Pancreas (tissue), 10 donors: ENCODE measurements around the gene ITPR1. TPM values are rescaled to one million over a fixed set of nuclear protein-coding genes. Genes with fewer than 3 reads are reported as not detected.

ENCODE experiments used
- ATAC-seq, 4 donors: fragments of 200-7000 bp; cut with Tn5 transposase; one replicate each; pipeline versions ENCODE4 v1.8.0 to v1.9.1; 2020; ENCODE audit warnings: mild to moderate bottlenecking in 4 of 4, moderate library complexity in 4 of 4
- DNase-seq, 6 donors: peaks; one replicate each; pipeline ENCODE4 v3.0.0-alpha.2; 2020
- FAIRE-seq: peaks from 2 replicates; lab custom pipeline; 2012; peaks lifted over from hg19 to GRCh38; lab: Jason Lieb, UNC
- H3K27ac ChIP-seq, 4 donors: fragments of 200-600 bp; sonication (generic); 1 replicate in 3 of 4; 2 replicates in 1 of 4; pipeline versions ENCODE4 v1.5.0 to v1.8.0; 2020
- H3K27me3 ChIP-seq, 4 donors: fragments of 200-600 bp; one replicate each; pipeline ENCODE4 v1.8.0; 2021
- H3K36me3 ChIP-seq, 3 donors: fragments of 200-600 bp; sonication (generic) in 1 of 3; one replicate each; pipeline versions ENCODE4 v1.5.0 to v1.8.0; 2020 to 2021
- H3K4me1 ChIP-seq, 3 donors: fragments of 200-600 bp; one replicate each; pipeline ENCODE4 v1.8.0; 2021
- H3K4me3 ChIP-seq, 4 donors: fragments of 200-600 bp; sonication (generic) in 2 of 4; one replicate each; pipeline versions ENCODE4 v1.5.0 to v1.8.0; 2020 to 2021
- H3K9me3 ChIP-seq, 4 donors: fragments of 200-600 bp; one replicate each; pipeline ENCODE4 v1.8.0; 2021
- WGBS, 2 donors: extraction: QIAGEN DNeasy Blood & Tissue Kit; methylation state at CpG; one replicate each; pipeline ENCODE4 v1.1.7; 2013; 5-methylcytosine and 5-hydroxymethylcytosine counted together
- intact Hi-C, 3 donors: fragments of 100-400 bp; cut with DNase I; formaldehyde crosslinking; loops; one replicate each; pipeline versions ENCODE4 v1.11.1 to v1.14.2; 2022
- polyA plus RNA-seq, 2 donors: library from polyadenylated mRNA; stranded (reverse); fragments of 200-250 nt; gene quantifications; one replicate each; pipeline ENCODE4 v1.2.3, GENCODE V29; 2013
- total RNA-seq, 6 donors: library from RNA; stranded (reverse); fragmentation: NEBNext Ultra II Directional in 4 of 6; extraction: Animal tissue kit (Norgen Biotek cat#: 25700) in 4 of 6; gene quantifications; one replicate each; pipeline versions ENCODE4 v1.2.1 to v1.2.4, GENCODE V29; 2021 to 2023
- TF ChIP-seq, protein P1 (sequence below), 4 donors: fragments of 200-600 bp; sonication (generic) in 3 of 4; IDR thresholded peaks; one replicate each; pipeline versions ENCODE4 v1.5.0 to v1.8.0; 2021; ENCODE audit warnings: antibody characterized with exemption in 4 of 4
- donor health status: healthy with polysubstance abuse.
- donor health status: DM: no; HTN: no; CAD: no; lungs with moderate emphysema.
- donor health status: DM: no; HTN: no; CAD: no.
- donor health status: control.
- donor health status: control.
- donor health status: Bipolar disorder and iron deficiency.
- donor health status: DM: yes; HTN: yes; CAD: no.
- donor health status: DM: no; HTN: no; CAD: no.
- donor health status: DM: no; HTN: no; CAD: no.
- donor health status: DM: yes; HTN: yes; CAD: no.

The ITPR1 gene
- total and polyA plus RNA-seq, 8 donors = 4.5 to 19.1 (median 10.1) TPM

DNA sequence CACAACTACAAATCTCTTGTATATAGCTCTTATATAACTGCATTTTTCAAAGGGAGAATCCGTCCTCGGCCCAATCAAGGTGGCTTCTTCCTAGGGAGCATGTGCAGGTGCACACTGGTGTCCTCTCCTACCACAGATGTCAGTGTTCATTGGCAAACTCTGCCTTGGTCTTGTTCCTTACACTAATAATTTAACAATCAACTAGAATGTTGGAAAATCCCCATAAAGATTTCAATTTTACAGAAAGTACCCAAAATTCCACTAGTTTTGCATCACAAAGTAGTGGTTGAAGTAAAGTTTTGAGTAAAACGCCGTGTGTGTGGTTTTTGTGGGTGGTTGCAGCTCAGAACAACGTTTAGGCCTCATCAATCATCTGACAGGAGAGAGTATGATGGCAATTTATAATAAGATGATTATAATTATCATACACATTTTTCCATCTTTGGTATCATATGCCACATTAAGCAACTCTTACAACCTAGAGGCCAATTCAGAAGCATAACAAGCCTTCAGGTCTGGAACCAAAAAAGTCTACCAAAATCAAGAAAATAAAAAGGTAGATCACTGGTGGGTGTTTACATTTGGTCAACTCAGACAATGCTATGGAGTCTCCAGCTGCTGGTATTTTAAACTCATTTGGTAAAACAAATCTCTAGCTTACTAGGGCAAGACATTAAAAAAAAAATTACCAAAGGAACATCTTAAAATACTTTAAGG lies 357.2 kb downstream of the ITPR1 start:
- no peak for ATAC-seq
- 76 to 79% methylated on average over 5 of the region's 5 CpGs for WGBS, 2 donors
- no peak for DNase-seq

DNA sequence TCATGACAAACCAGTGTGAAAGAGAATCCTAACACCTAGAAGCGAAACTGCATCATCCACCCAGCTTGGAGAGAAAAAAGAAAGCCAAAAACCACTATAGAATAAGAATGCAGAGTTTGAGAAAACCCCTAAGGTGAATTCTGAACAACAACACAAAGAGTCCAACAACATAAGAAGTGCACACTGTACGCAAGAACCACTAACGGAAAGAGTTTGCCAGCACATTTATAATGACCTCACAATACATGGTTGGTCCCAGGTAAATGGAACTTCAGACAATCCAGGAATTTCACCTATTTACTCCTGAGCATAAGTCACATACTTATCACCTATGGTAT lies 357.7 kb downstream of the ITPR1 start:
- Histone ChIP-seq H3K9me3 (no peaks in the 10 kb centered on the region), H3K27ac (no peak overlapping the region), H3K4me3 (no peak overlapping the region), H3K4me1 (peaks cover 0 to 7% (median 4%) of the 10 kb centered on the region in 3 donors), H3K36me3 (no peaks in the 10 kb centered on the region), H3K27me3 (no peaks in the 10 kb centered on the region)
- WGBS, 2 donors = 91 to 95% methylated on average over 3 of the region's 3 CpGs
- DNase-seq (no peak), ATAC-seq (no peak), FAIRE-seq (no peak)
- TF ChIP-seq, protein P1, sequence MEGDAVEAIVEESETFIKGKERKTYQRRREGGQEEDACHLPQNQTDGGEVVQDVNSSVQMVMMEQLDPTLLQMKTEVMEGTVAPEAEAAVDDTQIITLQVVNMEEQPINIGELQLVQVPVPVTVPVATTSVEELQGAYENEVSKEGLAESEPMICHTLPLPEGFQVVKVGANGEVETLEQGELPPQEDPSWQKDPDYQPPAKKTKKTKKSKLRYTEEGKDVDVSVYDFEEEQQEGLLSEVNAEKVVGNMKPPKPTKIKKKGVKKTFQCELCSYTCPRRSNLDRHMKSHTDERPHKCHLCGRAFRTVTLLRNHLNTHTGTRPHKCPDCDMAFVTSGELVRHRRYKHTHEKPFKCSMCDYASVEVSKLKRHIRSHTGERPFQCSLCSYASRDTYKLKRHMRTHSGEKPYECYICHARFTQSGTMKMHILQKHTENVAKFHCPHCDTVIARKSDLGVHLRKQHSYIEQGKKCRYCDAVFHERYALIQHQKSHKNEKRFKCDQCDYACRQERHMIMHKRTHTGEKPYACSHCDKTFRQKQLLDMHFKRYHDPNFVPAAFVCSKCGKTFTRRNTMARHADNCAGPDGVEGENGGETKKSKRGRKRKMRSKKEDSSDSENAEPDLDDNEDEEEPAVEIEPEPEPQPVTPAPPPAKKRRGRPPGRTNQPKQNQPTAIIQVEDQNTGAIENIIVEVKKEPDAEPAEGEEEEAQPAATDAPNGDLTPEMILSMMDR (IDR thresholded peaks at IDR 0.05) = no peak
- intact Hi-C loops = no loop called here

More for the DNA sequence above, 357.2 kb downstream of the ITPR1 start:
- no peaks in the 10 kb centered on the region for H3K9me3 ChIP-seq
- no peaks in the 10 kb centered on the region for H3K36me3 ChIP-seq
- FAIRE-seq = no peak
- intact Hi-C loops = no loop called here
- peaks cover 0 to 6% (median 4%) of the 10 kb centered on the region in 3 donors for H3K4me1 ChIP-seq
- H3K27me3 ChIP-seq = no peaks in the 10 kb centered on the region
- no peak overlapping the region for H3K4me3 ChIP-seq
- TF ChIP-seq, protein P1 (IDR thresholded peaks at IDR 0.05) = no peak
- H3K27ac ChIP-seq = no peak overlapping the region

DNA sequence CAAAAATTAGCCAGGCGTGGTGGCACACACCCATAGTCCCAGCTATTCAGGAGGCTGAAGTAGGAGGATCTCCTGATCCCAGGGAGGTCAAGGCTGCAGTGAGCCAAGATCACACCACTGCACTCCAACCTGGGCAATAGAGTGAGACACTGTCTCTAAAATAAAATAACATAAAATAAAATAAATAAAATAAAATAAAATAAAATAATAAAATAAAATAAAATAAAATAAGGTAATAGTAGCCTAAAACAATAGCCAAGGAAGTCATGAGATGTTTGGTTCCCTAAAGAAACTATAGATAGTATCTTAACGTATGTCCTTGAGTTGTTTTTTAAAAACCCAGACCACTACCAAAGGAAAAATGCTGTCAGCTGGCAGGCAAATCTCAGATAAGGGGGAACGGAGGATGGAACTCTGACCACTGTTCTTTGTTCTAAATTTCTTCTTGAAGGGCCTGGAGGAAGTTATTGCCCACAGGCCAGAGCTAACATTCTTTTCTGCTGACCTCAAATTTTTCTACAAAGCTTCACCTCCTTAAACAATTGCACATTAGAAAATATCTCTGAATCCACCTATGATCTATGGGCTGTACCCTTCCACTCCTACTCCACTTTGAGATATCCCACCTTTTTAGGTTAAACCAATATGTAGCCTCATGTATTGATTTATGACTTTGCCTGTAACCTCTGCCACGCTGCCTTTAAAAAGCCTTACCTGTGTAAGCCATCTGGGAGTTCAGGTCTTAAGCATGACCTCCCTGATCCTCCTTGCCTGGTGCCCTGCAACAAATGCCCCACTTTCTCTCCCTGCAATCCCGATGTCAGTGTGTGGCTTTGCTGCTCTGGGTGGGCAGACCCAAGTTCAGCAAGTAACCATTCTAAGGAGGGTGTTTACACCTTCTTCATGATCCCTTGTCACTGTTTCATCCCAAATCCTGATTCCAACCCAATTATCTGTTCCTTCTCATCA lies 359.9 kb downstream of the ITPR1 start:
- Histone ChIP-seq H3K27me3 (no peaks in the 10 kb centered on the region), H3K36me3 (no peaks in the 10 kb centered on the region), H3K9me3 (no peaks in the 10 kb centered on the region), H3K4me1 (peaks cover 0 to 15% (median 10%) of the 10 kb centered on the region in 3 donors), H3K4me3 (no peak overlapping the region), H3K27ac (no peak overlapping the region)
- TF ChIP-seq, protein P1 (IDR thresholded peaks at IDR 0.05) = no peak
- intact Hi-C loops = no loop called here
- DNase-seq = no peak
- FAIRE-seq = no peak
- WGBS, 2 donors = 81% methylated on average over 5 of the region's 5 CpGs
- ATAC-seq = no peak

DNA sequence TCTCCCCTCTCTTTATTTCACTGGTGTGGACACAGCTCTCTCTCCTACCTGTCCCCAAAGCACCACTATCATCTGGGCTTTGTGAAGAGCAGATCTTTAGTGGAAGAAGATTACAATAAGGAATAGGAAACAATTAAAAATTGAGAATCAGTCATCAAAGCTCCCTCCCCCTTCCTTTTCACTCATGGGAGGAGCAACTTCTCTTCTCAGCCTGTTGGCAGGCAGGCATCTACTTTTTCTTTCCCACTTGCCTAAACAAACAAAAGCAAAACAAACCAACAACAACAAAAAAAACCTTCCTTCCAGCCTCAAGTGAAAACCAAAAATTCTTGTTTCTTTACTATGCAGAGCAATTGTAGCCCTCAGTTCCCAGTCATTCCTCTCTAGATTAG lies 360.6 kb downstream of the ITPR1 start:
- H3K36me3 ChIP-seq = no peaks in the 10 kb centered on the region
- H3K27ac ChIP-seq = no peak overlapping the region
- intact Hi-C loops = no loop called here
- TF ChIP-seq, protein P1 (IDR thresholded peaks at IDR 0.05) = no peak
- DNase-seq = no peak
- no peaks in the 10 kb centered on the region for H3K27me3 ChIP-seq
- FAIRE-seq = no peak
- H3K4me1 ChIP-seq = peaks cover 0 to 15% (median 10%) of the 10 kb centered on the region in 3 donors
- no peak for ATAC-seq
- no peak overlapping the region for H3K4me3 ChIP-seq
- H3K9me3 ChIP-seq = no peaks in the 10 kb centered on the region
